GM23338 (cell line): ENCODE results near the gene TBL3. TPM values are rescaled to one million over a fixed set of nuclear protein-coding genes. Genes with fewer than 3 reads are reported as not detected.

Experiments used
- ATAC-seq: fragments of 200-7000 bp; cut with Tn5 transposase; 3 replicates; pipeline ENCODE4 v1.9.1; 2020
- DNase-seq: peaks from one replicate; pipeline ENCODE4 v3.0.0-alpha.2; 2015; ENCODE audit warnings: low spot score
- H2AFZ ChIP-seq: fragments of 200-600 bp; sonication (generic); 2 replicates; pipeline ENCODE4 v1.8.0; 2016; ENCODE audit warnings: antibody characterized with exemption, mild to moderate bottlenecking, moderate library complexity
- H3F3A ChIP-seq: fragments of 200-600 bp; sonication (generic); replicated peaks from 2 replicates; pipeline ENCODE4 v1.8.0; 2017; ENCODE audit warnings: antibody characterized with exemption, mixed run types, low read depth
- H3K27ac ChIP-seq: fragments of 200-600 bp; sonication (generic); 2 replicates; pipeline ENCODE4 v1.6.1; 2016; ENCODE audit warnings: low read depth
- H3K27me3 ChIP-seq: fragments of 200-600 bp; sonication (generic); 2 replicates; pipeline ENCODE4 v1.8.0; 2016; ENCODE audit warnings: mild to moderate bottlenecking, mixed run types, moderate library complexity; ENCODE audit not compliant: insufficient read depth
- H3K36me3 ChIP-seq: fragments of 200-600 bp; sonication (generic); 2 replicates; pipeline ENCODE4 v1.8.0; 2016; ENCODE audit warnings: mild to moderate bottlenecking; ENCODE audit not compliant: insufficient read depth
- H3K4me1 ChIP-seq: fragments of 200-600 bp; sonication (generic); 2 replicates; pipeline ENCODE4 v1.8.0; 2016; ENCODE audit warnings: mild to moderate bottlenecking, moderate library complexity; ENCODE audit not compliant: insufficient read depth
- H3K4me2 ChIP-seq: fragments of 200-600 bp; sonication (generic); 2 replicates; pipeline ENCODE4 v1.7.1; 2017; ENCODE audit warnings: mixed run types
- H3K4me3 ChIP-seq: fragments of 200-600 bp; sonication (generic); 2 replicates; pipeline ENCODE4 v1.6.1; 2016; ENCODE audit warnings: mixed run types
- H3K79me2 ChIP-seq: fragments of 200-600 bp; sonication (generic); replicated peaks from 2 replicates; pipeline ENCODE4 v1.8.0; 2017; ENCODE audit warnings: mild to moderate bottlenecking; ENCODE audit not compliant: insufficient read depth
- H3K9me2 ChIP-seq: fragments of 200-600 bp; sonication (generic); 2 replicates; pipeline ENCODE4 v1.8.0; 2017; ENCODE audit not compliant: insufficient read depth
- H4K20me1 ChIP-seq: fragments of 200-600 bp; sonication (generic); replicated peaks from 2 replicates; pipeline ENCODE4 v1.8.0; 2017; ENCODE audit warnings: mild to moderate bottlenecking; ENCODE audit not compliant: insufficient read depth
- H3K27ac Mint-ChIP-seq: 2 replicates; pipeline ENCODE4 v1.8.0; 2020; ENCODE audit warnings: inconsistent platforms, mild to moderate bottlenecking, moderate library complexity, mixed read lengths
- H3K27me3 Mint-ChIP-seq: 3 replicates; pipeline ENCODE4 v1.8.0; 2022; ENCODE audit warnings: low read depth, mild to moderate bottlenecking, moderate library complexity, mixed read lengths, inconsistent platforms; ENCODE audit not compliant: insufficient read depth, poor library complexity
- H3K36me3 Mint-ChIP-seq: 3 replicates; pipeline ENCODE4 v1.8.0; 2021; ENCODE audit warnings: low read depth, mild to moderate bottlenecking, inconsistent platforms, moderate library complexity, mixed read lengths
- H3K4me1 Mint-ChIP-seq: 3 replicates; pipeline ENCODE4 v1.8.0; 2020; ENCODE audit warnings: mild to moderate bottlenecking, inconsistent platforms, mixed read lengths
- H3K4me3 Mint-ChIP-seq: 3 replicates; pipeline ENCODE4 v1.8.0; 2021; ENCODE audit warnings: moderate library complexity, mild to moderate bottlenecking, inconsistent platforms, mixed read lengths
- H3K9me3 Mint-ChIP-seq: 3 replicates; pipeline ENCODE4 v1.8.0; 2020; ENCODE audit warnings: moderate library complexity, mild to moderate bottlenecking, inconsistent platforms, mixed read lengths
- CREB1 ChIP-seq: fragments of 250-450 bp; sonication (Bioruptor Pico); IDR thresholded peaks from 2 replicates; pipeline ENCODE4 v1.5.0; 2020; ENCODE audit warnings: low read depth, mild to moderate bottlenecking, moderate library complexity
- CTCF ChIP-seq, 2 experiments: fragments of 200-600 bp in 1 of 2; sonication (generic) in 1 of 2; conservative IDR thresholded peaks; 2 replicates each; pipeline versions ENCODE4 v1.5.1 to v1.6.1; 2016 to 2017; ENCODE audit warnings: antibody characterized with exemption in 2 of 2, low read depth in 2 of 2, mild to moderate bottlenecking in 2 of 2, moderate library complexity in 1 of 2
- ETS1 ChIP-seq: IDR thresholded peaks from 2 replicates; pipeline ENCODE4 v1.6.1; 2016; ENCODE audit warnings: antibody characterized with exemption
- EZH2 ChIP-seq: fragments of 200-600 bp; sonication (generic); IDR thresholded peaks from one replicate; pipeline ENCODE4 v1.8.0; 2017; ENCODE audit warnings: antibody characterized with exemption, mild to moderate bottlenecking, low read depth; ENCODE audit not compliant: unreplicated experiment
- EZH2phosphoT487 ChIP-seq: fragments of 200-600 bp; sonication (generic); IDR thresholded peaks from one replicate; pipeline ENCODE4 v1.8.1; 2018; ENCODE audit warnings: antibody characterized with exemption; ENCODE audit not compliant: unreplicated experiment
- JUNB ChIP-seq: IDR thresholded peaks from one replicate; pipeline ENCODE4 v1.6.1; 2016; ENCODE audit warnings: antibody characterized with exemption; ENCODE audit not compliant: unreplicated experiment
- NANOG ChIP-seq: IDR thresholded peaks from 2 replicates; pipeline ENCODE4 v1.6.1; 2016; ENCODE audit warnings: antibody characterized with exemption, borderline replicate concordance
- POLR2AphosphoS5 ChIP-seq: IDR thresholded peaks from 2 replicates; pipeline ENCODE4 v1.6.1; 2016; ENCODE audit warnings: antibody characterized with exemption, low read depth
- REST ChIP-seq: IDR thresholded peaks from one replicate; pipeline ENCODE4 v1.6.1; 2018; ENCODE audit warnings: antibody characterized with exemption; ENCODE audit not compliant: unreplicated experiment
- STAT1 ChIP-seq: IDR thresholded peaks from one replicate; pipeline ENCODE4 v1.6.1; 2016; ENCODE audit warnings: antibody characterized with exemption; ENCODE audit not compliant: unreplicated experiment
- ZNF114 ChIP-seq: fragments of 250-450 bp; sonication (Bioruptor Pico); IDR thresholded peaks from 2 replicates; pipeline ENCODE4 v1.5.0; 2020; ENCODE audit warnings: mild to moderate bottlenecking, moderate library complexity
- ZNF331 ChIP-seq: fragments of 250-450 bp; sonication (Bioruptor Pico); IDR thresholded peaks from 2 replicates; pipeline ENCODE4 v1.5.0; 2020; ENCODE audit warnings: low read depth, mild to moderate bottlenecking, moderate library complexity
- ZNF462 ChIP-seq: fragments of 250-450 bp; sonication (Bioruptor Pico); IDR thresholded peaks from 2 replicates; pipeline ENCODE4 v1.5.0; 2020; ENCODE audit warnings: mild to moderate bottlenecking, moderate library complexity
- polyA plus RNA-seq: library from polyadenylated mRNA; unstranded; fragments of >200 nt; fragmentation: Nextera tagmentation; extraction: Ambion mirVana; gene quantifications from 2 replicates; pipeline ENCODE4 v1.2.1, GENCODE V29; 2016
- total RNA-seq: library from RNA; depleted of rRNA; stranded (reverse); fragments of >200 nt; shearing (Covaris generic); gene quantifications from 2 replicates; pipeline ENCODE4 v1.2.3, GENCODE V29; 2014

Gene TBL3
- total and polyA plus RNA-seq, 2 experiments from 2014 or later = 67.0 to 157 TPM

- no peak overlapping the region for H3K27ac Mint-ChIP-seq
- H2AFZ ChIP-seq = no peak overlapping the region
- H3K27me3 Mint-ChIP-seq = peaks cover 3% of the 10 kb centered on the region
- H3K9me3 Mint-ChIP-seq = no peaks in the 10 kb centered on the region
- peaks cover 31% of the 10 kb centered on the region for H3K36me3 Mint-ChIP-seq
- H3F3A ChIP-seq = 0 out of 2 replicates have a peak, but pooled peaks cover 10% of the 10 kb centered on the region
- H3K27me3 ChIP-seq = no peaks in the 10 kb centered on the region
- H3K27ac ChIP-seq = no peak overlapping the region
- no peaks in the 10 kb centered on the region; the same call in 1 of the 2 replicates for H3K36me3 ChIP-seq
- DNase-seq (no peak), ATAC-seq (no peak)
- peaks cover 4% of the 10 kb centered on the region; the same call in 1 of the 2 replicates for H3K79me2 ChIP-seq
- no peak overlapping the region; the same call in 2 of the 3 replicates for H3K4me3 Mint-ChIP-seq
- TF ChIP-seq ETS1 (no peak), STAT1 (no peak), CREB1 (CRISPR knock-in tag) (no peak), POLR2AphosphoS5 (no peak), REST (no peak), ZNF462 (CRISPR knock-in tag) (no peak), EZH2phosphoT487 (no peak), NANOG (no peak), ZNF114 (CRISPR knock-in tag) (no peak), CTCF (conservative IDR thresholded peaks at IDR 0.05; ENCODE audit: low read depth in 2 of 2) (no peak), JUNB (no peak), ZNF331 (CRISPR knock-in tag) (no peak), EZH2 (no peak)
- no peaks in the 10 kb centered on the region for H3K9me2 ChIP-seq
- no peaks in the 10 kb centered on the region for H3K4me1 ChIP-seq
- peaks cover 2% of the 10 kb centered on the region; the same call in 1 of the 2 replicates for H4K20me1 ChIP-seq
- H3K4me2 ChIP-seq = no peak overlapping the region
- H3K4me3 ChIP-seq = no peak overlapping the region
- peaks cover 2% of the 10 kb centered on the region; the same call in 2 of the 3 replicates for H3K4me1 Mint-ChIP-seq
These were observed 25.9 kb downstream of the TBL3 start for GRCh38 chr16:1997494-1998359.
